Esophagus squamous epithelium (tissue), 5 donors: ENCODE data around the gene RAPGEF4. TPM values are rescaled to one million over a fixed set of nuclear protein-coding genes. Genes with fewer than 3 reads are reported as not detected.

Experiments
- DNase-seq: peaks from one replicate; lab custom pipeline; 2025; lab: John Stamatoyannopoulos, UW
- H3K27ac ChIP-seq, 4 donors: fragments of 200-600 bp; sonication (generic); one replicate each; pipeline ENCODE4 v1.5.1; 2016 to 2019; ENCODE audit warnings: mild to moderate bottlenecking in 1 of 4
- H3K27me3 ChIP-seq, 4 donors: fragments of 200-600 bp; sonication (generic); 1 replicate in 3 of 4; 2 replicates in 1 of 4; pipeline versions ENCODE4 v1.5.1 to v1.6.0; 2017 to 2021; ENCODE audit warnings: antibody characterized with exemption in 1 of 4
- H3K36me3 ChIP-seq, 3 donors: fragments of 200-600 bp; sonication (generic); one replicate each; pipeline ENCODE4 v1.5.1; 2016 to 2019
- H3K4me1 ChIP-seq, 3 donors: fragments of 200-600 bp; sonication (generic); one replicate each; pipeline ENCODE4 v1.5.1; 2017 to 2019
- H3K4me3 ChIP-seq, 4 donors: fragments of 200-600 bp; sonication (generic); 1 replicate in 3 of 4; 2 replicates in 1 of 4; pipeline ENCODE4 v1.5.1; 2016 to 2019; ENCODE audit warnings: mild to moderate bottlenecking in 2 of 4, moderate library complexity in 1 of 4
- H3K9me3 ChIP-seq, 3 donors: fragments of 200-600 bp; sonication (generic); one replicate each; pipeline ENCODE4 v1.5.1; 2016 to 2019
- POLR2A ChIP-seq, 4 donors: fragments of 450-650 bp; IDR thresholded peaks; one replicate each; pipeline ENCODE4 v1.6.1; 2017; ENCODE audit warnings: antibody characterized with exemption in 4 of 4, mild to moderate bottlenecking in 4 of 4, moderate library complexity in 3 of 4
- WGBS, 2 donors: methylation state at CpG; one replicate each; pipeline ENCODE4 v1.1.5; 2018; 5-methylcytosine and 5-hydroxymethylcytosine counted together
- intact Hi-C: fragments of 100-400 bp; cut with DNase I; formaldehyde crosslinking; loops from one replicate; pipeline ENCODE4 v1.15.0; 2022
- total RNA-seq, 4 donors: library from RNA; depleted of rRNA; stranded (reverse); fragments of >200 nt; gene quantifications; one replicate each; pipeline ENCODE4 v1.1.0, GENCODE V29; 2016
- TF ChIP-seq, protein P1 (sequence below), 6 experiments: fragments of 450-650 bp in 4 of 6; fragments of 200-600 bp in 2 of 6; sonication (generic) in 2 of 6; IDR thresholded peaks; one replicate each; pipeline ENCODE4 v1.5.1; 2016 to 2019; ENCODE audit warnings: antibody characterized with exemption in 6 of 6, mild to moderate bottlenecking in 4 of 6, moderate library complexity in 4 of 6
- donor health status: DM: yes; HTN: yes; CAD: no.

Gene RAPGEF4
- total RNA-seq, 4 donors from 2014 or later: 2.6 to 11.1 (median 2.9) TPM

DNA sequence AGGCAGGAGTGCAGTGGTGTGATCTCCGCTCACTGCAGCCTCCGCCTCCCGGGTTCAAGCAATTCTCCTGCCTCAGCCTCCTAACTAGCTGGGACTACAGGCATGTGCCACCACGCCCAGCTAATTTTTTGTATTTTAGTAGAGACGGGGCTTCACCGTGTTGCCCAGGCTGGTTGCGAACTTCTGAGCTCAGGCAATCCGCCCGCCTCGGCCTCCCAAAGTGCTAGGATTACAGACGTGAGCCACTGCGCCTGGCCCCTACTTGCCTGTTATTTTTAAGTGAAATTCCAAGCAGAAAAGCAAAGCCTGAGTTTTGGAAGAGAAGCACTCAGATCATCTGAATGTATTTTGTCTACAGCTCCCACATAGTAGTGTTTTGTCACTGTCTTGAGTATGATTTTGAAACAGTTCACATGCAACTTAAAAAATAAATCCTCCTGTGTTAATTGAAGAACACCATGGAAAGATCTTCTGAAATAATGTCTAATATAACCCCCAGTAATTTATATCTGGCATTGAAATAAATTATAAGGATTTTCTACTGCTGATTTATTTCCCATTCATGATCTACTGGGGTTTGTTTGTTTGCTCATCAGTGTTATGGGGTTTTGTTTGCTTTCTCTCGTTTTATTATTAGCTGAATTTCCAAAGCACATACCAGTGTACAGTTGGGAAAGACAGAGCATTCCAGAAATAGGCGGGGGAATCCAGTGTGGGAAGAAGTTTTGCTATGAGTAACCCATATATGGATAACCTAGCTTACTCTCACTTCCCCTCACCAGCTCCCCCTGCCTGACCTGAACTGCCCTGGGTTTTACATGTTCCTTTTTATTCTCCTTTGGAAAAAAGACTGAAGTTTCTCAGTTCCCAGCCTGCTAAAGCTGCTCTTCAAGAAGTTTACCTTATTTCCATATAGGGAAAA lies 259.9 kb downstream of the RAPGEF4 start:
- Histone ChIP-seq H3K4me3 (no peak overlapping the region), H3K9me3 (no peaks in the 10 kb centered on the region), H3K27ac (peak overlapping the region in 2 of 4 donors; percentile 54 to 69), H3K36me3 (no peaks in the 10 kb centered on the region), H3K4me1 (peaks cover 0 to 25% (median 0%) of the 10 kb centered on the region in 3 donors), H3K27me3 (no peaks in the 10 kb centered on the region)
- intact Hi-C loops: no loop called here
- TF ChIP-seq POLR2A (IDR thresholded peaks at IDR 0.05): no peak
- TF ChIP-seq, protein P1, sequence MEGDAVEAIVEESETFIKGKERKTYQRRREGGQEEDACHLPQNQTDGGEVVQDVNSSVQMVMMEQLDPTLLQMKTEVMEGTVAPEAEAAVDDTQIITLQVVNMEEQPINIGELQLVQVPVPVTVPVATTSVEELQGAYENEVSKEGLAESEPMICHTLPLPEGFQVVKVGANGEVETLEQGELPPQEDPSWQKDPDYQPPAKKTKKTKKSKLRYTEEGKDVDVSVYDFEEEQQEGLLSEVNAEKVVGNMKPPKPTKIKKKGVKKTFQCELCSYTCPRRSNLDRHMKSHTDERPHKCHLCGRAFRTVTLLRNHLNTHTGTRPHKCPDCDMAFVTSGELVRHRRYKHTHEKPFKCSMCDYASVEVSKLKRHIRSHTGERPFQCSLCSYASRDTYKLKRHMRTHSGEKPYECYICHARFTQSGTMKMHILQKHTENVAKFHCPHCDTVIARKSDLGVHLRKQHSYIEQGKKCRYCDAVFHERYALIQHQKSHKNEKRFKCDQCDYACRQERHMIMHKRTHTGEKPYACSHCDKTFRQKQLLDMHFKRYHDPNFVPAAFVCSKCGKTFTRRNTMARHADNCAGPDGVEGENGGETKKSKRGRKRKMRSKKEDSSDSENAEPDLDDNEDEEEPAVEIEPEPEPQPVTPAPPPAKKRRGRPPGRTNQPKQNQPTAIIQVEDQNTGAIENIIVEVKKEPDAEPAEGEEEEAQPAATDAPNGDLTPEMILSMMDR (IDR thresholded peaks at IDR 0.05): no peak
- no peak for DNase-seq
- 65 to 66% methylated on average over 11 to 12 of the region's 14 CpGs for WGBS, 2 donors

DNA sequence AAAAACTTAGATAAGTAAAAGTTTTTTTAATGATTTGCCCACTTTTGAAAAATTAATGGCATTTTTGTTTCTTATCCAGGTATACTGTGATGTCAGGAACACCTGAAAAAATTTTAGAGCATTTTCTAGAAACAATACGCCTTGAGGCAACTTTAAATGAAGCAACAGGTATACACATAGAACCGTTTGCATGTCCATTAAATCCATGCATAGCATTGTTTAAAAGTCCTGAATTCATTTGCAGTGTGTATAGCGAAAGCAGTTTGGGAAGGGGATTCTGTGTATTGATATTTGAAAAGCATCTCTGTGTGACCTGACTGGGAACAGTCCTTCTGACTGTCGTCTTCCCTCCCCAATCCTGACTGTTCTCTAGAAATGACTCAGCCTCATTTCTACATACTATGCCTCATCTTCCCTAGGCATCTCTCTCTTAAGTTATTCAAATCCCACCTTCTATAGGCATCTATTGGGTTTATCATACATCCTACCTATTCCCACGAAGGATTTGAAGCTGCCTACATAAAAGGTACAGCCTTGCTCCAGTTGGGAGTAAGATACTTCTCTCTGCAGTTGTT lies 260.8 kb downstream of the RAPGEF4 start:
- Histone ChIP-seq H3K4me1 (peaks cover 0 to 25% (median 0%) of the 10 kb centered on the region in 3 donors), H3K9me3 (no peaks in the 10 kb centered on the region), H3K27me3 (no peaks in the 10 kb centered on the region), H3K4me3 (no peak overlapping the region), H3K36me3 (no peaks in the 10 kb centered on the region), H3K27ac (no peak overlapping the region)
- 68 to 74% methylated on average over 4 of the region's 5 CpGs for WGBS, 2 donors
- no peak for DNase-seq
- intact Hi-C loops: no loop called here
- TF ChIP-seq POLR2A (IDR thresholded peaks at IDR 0.05): no peak
- TF ChIP-seq, protein P1 (IDR thresholded peaks at IDR 0.05): no peak

DNA sequence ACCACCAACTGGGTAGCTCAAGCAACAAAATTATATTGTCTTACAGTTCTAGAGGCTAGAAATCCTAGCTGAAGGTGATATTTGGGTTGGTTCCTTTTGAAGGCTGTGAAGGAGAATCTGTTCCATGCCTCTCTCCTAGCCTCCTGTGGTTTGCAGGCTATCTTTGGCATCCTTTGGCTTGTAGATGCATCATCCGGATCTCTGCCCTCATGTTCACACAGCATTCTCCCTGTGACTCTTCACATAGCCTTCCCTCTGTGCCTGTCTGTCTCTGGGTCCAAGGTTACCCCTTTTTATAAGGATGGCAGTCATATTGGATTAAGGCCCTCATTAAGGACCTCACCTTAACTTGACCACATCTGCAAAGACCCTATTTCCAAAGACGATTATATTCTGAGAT lies 261.4 kb downstream of the RAPGEF4 start:
- no peaks in the 10 kb centered on the region for H3K9me3 ChIP-seq
- no peaks in the 10 kb centered on the region for H3K36me3 ChIP-seq
- H3K4me1 ChIP-seq: peaks cover 0 to 25% (median 0%) of the 10 kb centered on the region in 3 donors
- intact Hi-C loops: no loop called here
- 83 to 90% methylated on average over 2 of the region's 2 CpGs for WGBS, 2 donors
- no peak for TF ChIP-seq POLR2A (IDR thresholded peaks at IDR 0.05)
- H3K27me3 ChIP-seq: no peaks in the 10 kb centered on the region
- no peak for DNase-seq
- no peak overlapping the region for H3K4me3 ChIP-seq
- no peak overlapping the region for H3K27ac ChIP-seq

DNA sequence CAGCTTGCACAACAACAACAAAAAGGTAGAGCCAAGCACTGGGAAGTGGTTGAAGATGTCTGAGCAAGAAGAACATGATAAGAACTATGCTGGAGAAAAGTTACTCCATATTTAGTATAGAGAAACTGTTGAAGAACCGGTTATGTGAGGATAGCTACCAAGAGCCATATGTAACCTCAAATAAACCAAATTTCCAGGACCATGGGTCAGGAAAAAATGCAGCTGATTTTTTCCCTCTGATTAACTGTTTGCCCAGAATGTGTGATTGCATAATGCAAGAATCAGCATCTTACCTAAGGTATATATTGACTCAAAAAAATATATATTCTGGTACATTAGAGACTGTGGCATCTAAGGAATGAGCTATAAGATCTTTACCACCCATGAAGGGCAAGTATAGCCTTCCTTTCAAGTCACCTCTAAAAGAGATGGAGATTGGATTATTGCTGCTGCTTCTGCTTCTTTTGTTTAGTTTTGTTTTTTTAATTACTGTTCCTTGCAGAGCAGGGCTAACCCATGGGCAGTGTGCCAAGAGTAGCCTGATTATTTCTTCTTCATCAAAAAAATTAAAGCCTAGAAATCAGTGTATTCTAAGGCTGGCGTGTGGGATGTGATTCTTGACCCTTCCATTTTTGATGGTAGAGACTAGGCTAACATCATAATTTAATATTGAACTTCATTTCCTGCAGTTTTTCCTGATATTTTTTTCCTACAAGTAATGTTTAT lies 263.1 kb downstream of the RAPGEF4 start:
- TF ChIP-seq, protein P1 (IDR thresholded peaks at IDR 0.05): no peak
- TF ChIP-seq POLR2A (IDR thresholded peaks at IDR 0.05): no peak
- no peak overlapping the region for H3K27ac ChIP-seq
- DNase-seq: no peak
- 53 to 61% methylated on average over 2 of the region's 2 CpGs for WGBS, 2 donors
- H3K36me3 ChIP-seq: no peaks in the 10 kb centered on the region
- no peak overlapping the region for H3K4me3 ChIP-seq
- intact Hi-C loops: no loop called here
- peaks cover 0 to 40% (median 0%) of the 10 kb centered on the region in 3 donors for H3K4me1 ChIP-seq
- H3K27me3 ChIP-seq: no peaks in the 10 kb centered on the region
- H3K9me3 ChIP-seq: no peaks in the 10 kb centered on the region

DNA sequence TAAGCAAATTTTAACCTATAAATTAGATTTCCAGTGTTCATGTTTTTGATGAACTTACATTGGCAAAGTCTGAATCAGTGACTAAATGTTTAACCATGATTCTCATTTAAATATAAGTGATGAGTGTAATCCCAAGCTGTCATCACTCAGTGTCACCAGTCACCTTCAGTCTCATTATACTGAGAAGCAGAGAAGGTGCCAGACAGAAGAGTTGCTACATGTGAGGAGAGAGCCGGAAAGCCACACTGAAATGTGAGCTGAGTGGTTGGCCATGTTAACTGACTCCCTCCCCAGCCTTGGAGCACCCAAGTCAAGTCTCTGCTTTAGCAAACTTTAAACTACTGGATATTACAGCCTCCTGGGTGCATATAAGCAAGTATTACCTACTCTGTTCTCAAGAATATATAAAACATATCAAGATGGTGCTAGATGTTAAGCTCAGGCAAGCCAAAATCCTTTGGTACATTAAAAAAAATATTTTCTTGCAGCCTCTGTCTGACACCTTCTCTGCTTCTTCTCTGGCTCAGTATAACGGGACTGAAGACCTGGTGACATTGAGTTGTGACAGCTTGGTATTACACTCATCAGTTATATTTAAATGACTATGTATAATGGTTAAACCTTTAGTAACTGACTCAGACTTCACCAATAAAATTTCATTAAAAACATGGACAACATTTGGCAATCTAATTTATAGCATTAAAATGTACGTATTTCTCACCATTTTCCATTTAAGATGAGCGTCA lies 264.2 kb downstream of the RAPGEF4 start:
- no peak overlapping the region for H3K27ac ChIP-seq
- intact Hi-C loops: no loop called here

More for the DNA sequence above, 264.2 kb downstream of the RAPGEF4 start:
- Histone ChIP-seq H3K4me1 (peaks cover 0 to 40% (median 0%) of the 10 kb centered on the region in 3 donors), H3K4me3 (no peak overlapping the region), H3K36me3 (no peaks in the 10 kb centered on the region), H3K9me3 (no peaks in the 10 kb centered on the region), H3K27me3 (no peaks in the 10 kb centered on the region)
- 74 to 87% methylated on average over 4 of the region's 4 CpGs for WGBS, 2 donors
- no peak for DNase-seq
- TF ChIP-seq POLR2A (IDR thresholded peaks at IDR 0.05): no peak
- TF ChIP-seq, protein P1 (IDR thresholded peaks at IDR 0.05): no peak
